Kidney glomerular epithelial cell (primary cell): ENCODE data around the gene ARHGAP6.

Experiments
- DNase-seq: peaks from one replicate; lab custom pipeline; 2025; lab: John Stamatoyannopoulos, UW

The ARHGAP6 gene

GRCh38 chrX:11111037-11111851 lies 554.5 kb downstream of the ARHGAP6 start, which contains the start of gene HCCS:
Gene HCCS (plus strand): TSS chrX:11111332. CDS start chrX:11112061, 729 bp downstream.
- DNase-seq = peak; percentile 33

DNA sequence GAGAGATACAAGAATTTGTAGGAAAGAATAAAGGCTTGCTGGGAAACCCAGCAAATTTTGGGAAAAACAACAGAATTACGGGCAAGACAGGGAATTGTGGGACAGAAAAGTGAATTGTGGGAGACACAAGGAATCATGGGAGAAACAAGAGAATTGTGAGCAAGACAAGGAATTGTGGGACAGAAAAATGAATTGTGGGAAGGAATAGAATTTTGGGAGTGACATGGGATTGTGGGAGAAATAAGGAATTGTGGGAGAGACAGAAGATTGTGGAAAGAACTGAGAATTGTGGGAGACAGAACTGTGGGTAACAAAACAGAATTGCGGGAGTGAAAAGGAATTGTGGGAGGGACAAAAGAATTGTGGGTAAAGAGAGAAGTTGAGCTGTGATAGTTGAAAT lies 555.8 kb downstream of the ARHGAP6 start:
- no peak for DNase-seq

GRCh38 chrX:11108253-11108941 lies 557.3 kb downstream of the ARHGAP6 start:
- no peak for DNase-seq

- no peak for DNase-seq
Measured at GRCh38 chrX:11105080-11105479, 560.6 kb downstream of the ARHGAP6 start.

- no peak for DNase-seq
Measured at GRCh38 chrX:11103751-11104150, 562.0 kb downstream of the ARHGAP6 start.

DNA sequence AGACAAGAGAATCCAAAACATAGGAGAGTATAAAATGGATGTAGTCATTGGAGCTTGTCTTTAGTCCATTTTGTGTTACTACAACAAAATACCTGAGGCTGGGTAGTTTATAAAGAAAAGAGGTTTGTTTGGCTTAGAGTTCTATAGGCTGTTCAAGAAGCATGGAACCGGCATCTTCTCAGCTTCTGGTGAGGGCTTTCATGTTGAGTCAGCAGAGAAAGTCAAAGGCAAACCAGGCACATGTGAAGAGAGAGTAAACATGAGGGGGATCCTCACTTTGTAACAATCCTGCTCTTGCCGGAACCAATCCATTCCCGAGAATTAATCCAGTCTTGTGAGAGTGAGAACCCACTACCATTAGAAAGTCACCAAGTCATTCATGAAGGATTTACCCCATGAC lies 562.7 kb downstream of the ARHGAP6 start:
- no peak for DNase-seq

GRCh38 chrX:11100281-11101035 lies 565.3 kb downstream of the ARHGAP6 start:
- DNase-seq = peak; percentile 55

GRCh38 chrX:11099465-11099864 lies 566.3 kb downstream of the ARHGAP6 start:
- DNase-seq = no peak

DNA sequence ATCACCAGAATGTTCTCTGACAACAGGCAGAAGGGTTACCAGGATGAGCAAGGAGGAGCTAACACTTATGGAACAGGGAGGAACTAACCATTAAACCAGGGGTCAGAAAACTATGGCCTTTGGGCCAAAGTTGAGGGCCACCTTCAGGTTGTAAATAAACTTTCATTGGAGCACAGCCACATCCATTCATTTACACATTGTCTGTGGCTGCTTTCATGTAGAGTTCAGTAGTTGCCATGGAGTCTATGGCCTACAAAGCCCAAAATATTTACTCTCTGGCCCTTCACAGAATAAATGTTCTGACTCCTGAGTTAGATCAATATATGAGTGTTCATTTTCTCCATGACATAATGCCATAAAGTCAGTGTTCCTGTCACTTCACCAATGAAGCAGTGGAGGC lies 567.8 kb downstream of the ARHGAP6 start:
- DNase-seq = no peak

GRCh38 chrX:11089802-11090201 lies 575.9 kb downstream of the ARHGAP6 start:
- DNase-seq = no peak
